GM13976 (cell line): ENCODE data around the gene PGLYRP4.

Experiments
- DNase-seq: peaks from one replicate; pipeline ENCODE4 v3.0.0; 2012; ENCODE audit warnings: low spot score
- in situ Hi-C: fragments of 300-500 bp; cut with MboI; formaldehyde crosslinking; loops from one replicate; pipeline ENCODE4 v1.12.0; 2022; ENCODE audit warnings: low sequenced_read_pairs, mixed read lengths, inconsistent platforms; ENCODE audit not compliant: unreplicated experiment
- TF ChIP-seq, protein P1 (sequence below): IDR thresholded peaks from 2 replicates; pipeline ENCODE4 v1.5.1; 2012; ENCODE audit warnings: borderline replicate concordance, mild to moderate bottlenecking; ENCODE audit not compliant: insufficient read depth; ENCODE audit errors: extremely low read depth, missing control alignments, control extremely low read depth

PGLYRP4 gene

GRCh38 chr1:153309441-153309840, 39.2 kb downstream of the PGLYRP4 start:
- in situ Hi-C loops = no loop called here
- TF ChIP-seq, protein P1, sequence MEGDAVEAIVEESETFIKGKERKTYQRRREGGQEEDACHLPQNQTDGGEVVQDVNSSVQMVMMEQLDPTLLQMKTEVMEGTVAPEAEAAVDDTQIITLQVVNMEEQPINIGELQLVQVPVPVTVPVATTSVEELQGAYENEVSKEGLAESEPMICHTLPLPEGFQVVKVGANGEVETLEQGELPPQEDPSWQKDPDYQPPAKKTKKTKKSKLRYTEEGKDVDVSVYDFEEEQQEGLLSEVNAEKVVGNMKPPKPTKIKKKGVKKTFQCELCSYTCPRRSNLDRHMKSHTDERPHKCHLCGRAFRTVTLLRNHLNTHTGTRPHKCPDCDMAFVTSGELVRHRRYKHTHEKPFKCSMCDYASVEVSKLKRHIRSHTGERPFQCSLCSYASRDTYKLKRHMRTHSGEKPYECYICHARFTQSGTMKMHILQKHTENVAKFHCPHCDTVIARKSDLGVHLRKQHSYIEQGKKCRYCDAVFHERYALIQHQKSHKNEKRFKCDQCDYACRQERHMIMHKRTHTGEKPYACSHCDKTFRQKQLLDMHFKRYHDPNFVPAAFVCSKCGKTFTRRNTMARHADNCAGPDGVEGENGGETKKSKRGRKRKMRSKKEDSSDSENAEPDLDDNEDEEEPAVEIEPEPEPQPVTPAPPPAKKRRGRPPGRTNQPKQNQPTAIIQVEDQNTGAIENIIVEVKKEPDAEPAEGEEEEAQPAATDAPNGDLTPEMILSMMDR = no peak
- no peak for DNase-seq

GRCh38 chr1:153308540-153308939, 40.1 kb downstream of the PGLYRP4 start:
- in situ Hi-C loops = no loop called here
- no peak for DNase-seq
- TF ChIP-seq, protein P1 = no peak

- TF ChIP-seq, protein P1 = no peak
- in situ Hi-C loops = no loop called here
- no peak for DNase-seq
Measured at GRCh38 chr1:153307221-153307600, 41.4 kb downstream of the PGLYRP4 start.

- TF ChIP-seq, protein P1 = no peak
- in situ Hi-C loops = no loop called here
- DNase-seq = no peak
Measured at GRCh38 chr1:153306303-153307220, 42.1 kb downstream of the PGLYRP4 start.

DNA sequence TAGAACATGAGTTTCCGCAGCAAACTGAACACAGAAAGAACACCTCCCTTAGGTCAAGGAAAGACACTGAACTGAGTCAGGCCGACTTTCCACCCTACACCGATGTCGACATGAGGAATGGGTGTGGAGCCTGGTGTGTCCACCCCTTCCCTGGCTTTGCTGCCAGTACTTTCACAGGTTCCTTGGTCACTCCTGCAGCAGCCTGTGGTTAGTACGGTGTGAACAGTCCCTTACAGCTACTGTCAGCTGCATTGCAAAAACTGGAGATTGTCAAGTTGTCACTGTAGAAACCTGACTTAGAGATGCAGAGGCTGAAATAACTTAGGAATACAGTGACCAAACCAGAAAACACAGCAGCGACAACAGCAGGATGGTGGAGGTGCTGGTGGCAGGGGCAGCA, 43.0 kb downstream of the PGLYRP4 start:
- TF ChIP-seq, protein P1 = no peak
- no peak for DNase-seq
- in situ Hi-C loops = no loop called here

DNA sequence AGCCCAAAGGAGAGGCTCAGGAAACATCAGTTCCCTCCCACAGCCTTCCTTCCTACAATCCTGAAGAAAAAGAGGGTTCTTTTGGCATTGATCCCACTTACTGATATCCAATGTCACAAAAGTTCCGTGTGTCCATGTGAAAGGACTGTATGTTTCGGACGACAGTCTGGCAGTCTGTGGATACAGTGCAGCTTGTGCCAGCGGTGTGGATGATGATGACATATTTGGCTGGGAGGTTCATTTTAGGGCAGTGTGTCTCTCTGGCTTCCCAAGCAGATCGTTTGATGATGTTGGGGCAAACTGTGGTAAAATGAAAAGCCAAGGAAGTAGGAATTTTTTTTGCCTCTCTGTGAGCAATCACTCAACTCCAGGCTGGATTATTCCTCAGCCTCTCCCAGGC, 46.3 kb downstream of the PGLYRP4 start:
- TF ChIP-seq, protein P1 = no peak

More for the DNA sequence above, 46.3 kb downstream of the PGLYRP4 start:
- in situ Hi-C loops = no loop called here
- DNase-seq = no peak
